IPS-15b (cell line): ENCODE data around the gene IER3.

Experiments used
- H3K27me3 ChIP-seq: one replicate; pipeline ENCODE4 v1.6.1; 2013; ENCODE audit warnings: low read length; ENCODE audit not compliant: control insufficient read depth, insufficient read depth
- H3K36me3 ChIP-seq: one replicate; pipeline ENCODE4 v1.6.1; 2013; ENCODE audit warnings: low read length; ENCODE audit not compliant: control insufficient read depth, insufficient read depth
- H3K4me1 ChIP-seq: one replicate; pipeline ENCODE4 v1.6.1; 2013; ENCODE audit warnings: mild to moderate bottlenecking, low read length; ENCODE audit not compliant: control insufficient read depth, insufficient read depth
- H3K4me3 ChIP-seq: one replicate; pipeline ENCODE4 v1.5.1; 2013; ENCODE audit warnings: low read depth, low read length
- H3K9ac ChIP-seq: one replicate; pipeline ENCODE4 v1.6.1; 2013; ENCODE audit warnings: low read depth, mild to moderate bottlenecking, low read length
- H3K9me3 ChIP-seq: one replicate; pipeline ENCODE4 v1.6.1; 2013; ENCODE audit warnings: mild to moderate bottlenecking, low read length; ENCODE audit not compliant: control insufficient read depth, insufficient read depth

IER3 gene

GRCh38 chr6:30778001-30778635, 33.8 kb upstream of the IER3 start:
- Histone ChIP-seq H3K36me3 (no peaks in the 10 kb centered on the region), H3K9ac (no peak overlapping the region), H3K9me3 (no peaks in the 10 kb centered on the region), H3K4me3 (no peak overlapping the region), H3K27me3 (no peaks in the 10 kb centered on the region), H3K4me1 (no peaks in the 10 kb centered on the region)

GRCh38 chr6:30777155-30777485, 32.8 kb upstream of the IER3 start:
- no peak overlapping the region for H3K9ac ChIP-seq
- no peaks in the 10 kb centered on the region for H3K9me3 ChIP-seq
- H3K36me3 ChIP-seq: no peaks in the 10 kb centered on the region
- no peaks in the 10 kb centered on the region for H3K4me1 ChIP-seq
- no peak overlapping the region for H3K4me3 ChIP-seq
- H3K27me3 ChIP-seq: no peaks in the 10 kb centered on the region

GRCh38 chr6:30776390-30777154, 32.2 kb upstream of the IER3 start:
- H3K36me3 ChIP-seq: no peaks in the 10 kb centered on the region
- no peaks in the 10 kb centered on the region for H3K9me3 ChIP-seq
- H3K27me3 ChIP-seq: no peaks in the 10 kb centered on the region
- H3K4me3 ChIP-seq: no peak overlapping the region
- no peak overlapping the region for H3K9ac ChIP-seq
- H3K4me1 ChIP-seq: no peaks in the 10 kb centered on the region

- no peak overlapping the region for H3K9ac ChIP-seq
- no peaks in the 10 kb centered on the region for H3K4me1 ChIP-seq
- no peaks in the 10 kb centered on the region for H3K36me3 ChIP-seq
- H3K9me3 ChIP-seq: no peaks in the 10 kb centered on the region
- no peak overlapping the region for H3K4me3 ChIP-seq
- H3K27me3 ChIP-seq: no peaks in the 10 kb centered on the region
These were observed 30.8 kb upstream of the IER3 start for GRCh38 chr6:30775104-30775503.

GRCh38 chr6:30774701-30775100, 30.4 kb upstream of the IER3 start:
- peaks cover 3% of the 10 kb centered on the region for H3K4me1 ChIP-seq
- H3K9me3 ChIP-seq: no peaks in the 10 kb centered on the region
- H3K27me3 ChIP-seq: no peaks in the 10 kb centered on the region
- no peaks in the 10 kb centered on the region for H3K36me3 ChIP-seq
- no peak overlapping the region for H3K9ac ChIP-seq
- no peak overlapping the region for H3K4me3 ChIP-seq

GRCh38 chr6:30770592-30770991, 26.2 kb upstream of the IER3 start:
- Histone ChIP-seq H3K4me1 (peaks cover 15% of the 10 kb centered on the region), H3K27me3 (no peaks in the 10 kb centered on the region), H3K36me3 (no peaks in the 10 kb centered on the region), H3K4me3 (no peak overlapping the region), H3K9me3 (no peaks in the 10 kb centered on the region), H3K9ac (no peak overlapping the region)

- no peak overlapping the region for H3K9ac ChIP-seq
These were observed 25.6 kb upstream of the IER3 start for GRCh38 chr6:30769853-30770524.

GRCh38 chr6:30769088-30769852, 24.9 kb upstream of the IER3 start:
- Histone ChIP-seq H3K27me3 (no peaks in the 10 kb centered on the region), H3K4me1 (peaks cover 15% of the 10 kb centered on the region), H3K9ac (no peak overlapping the region), H3K9me3 (no peaks in the 10 kb centered on the region), H3K4me3 (no peak overlapping the region), H3K36me3 (no peaks in the 10 kb centered on the region)

More at GRCh38 chr6:30769853-30770524, 25.6 kb upstream of the IER3 start:
- H3K9me3 ChIP-seq: no peaks in the 10 kb centered on the region
- no peak overlapping the region for H3K4me3 ChIP-seq
- peaks cover 15% of the 10 kb centered on the region for H3K4me1 ChIP-seq
- H3K27me3 ChIP-seq: no peaks in the 10 kb centered on the region
- no peaks in the 10 kb centered on the region for H3K36me3 ChIP-seq

- Histone ChIP-seq H3K4me3 (no peak overlapping the region), H3K27me3 (no peaks in the 10 kb centered on the region), H3K36me3 (no peaks in the 10 kb centered on the region), H3K9me3 (no peaks in the 10 kb centered on the region), H3K9ac (no peak overlapping the region), H3K4me1 (peaks cover 17% of the 10 kb centered on the region)
These were observed 24.3 kb upstream of the IER3 start for GRCh38 chr6:30768634-30769087.

- Histone ChIP-seq H3K9me3 (no peaks in the 10 kb centered on the region), H3K36me3 (no peaks in the 10 kb centered on the region), H3K27me3 (no peaks in the 10 kb centered on the region), H3K4me1 (peaks cover 21% of the 10 kb centered on the region), H3K4me3 (no peak overlapping the region), H3K9ac (no peak overlapping the region)
These were observed 23.6 kb upstream of the IER3 start for GRCh38 chr6:30767944-30768301.

GRCh38 chr6:30767158-30767943, 23.0 kb upstream of the IER3 start:
- Histone ChIP-seq H3K4me3 (no peak overlapping the region), H3K36me3 (no peaks in the 10 kb centered on the region), H3K27me3 (no peaks in the 10 kb centered on the region), H3K4me1 (peaks cover 21% of the 10 kb centered on the region), H3K9me3 (no peaks in the 10 kb centered on the region), H3K9ac (no peak overlapping the region)
